AG20443 (cell line): ENCODE results near the gene PDE9A.
"Not testable (repeated sequence)": the region's sequence is repeated elsewhere in the genome, so short reads cannot be mapped to it uniquely, and the experiment has no call there.

ENCODE experiments used
- DNase-seq: peaks from one replicate; pipeline ENCODE4 v3.0.0; 2012; ENCODE audit warnings: low spot score, mixed read lengths

PDE9A gene

GRCh38 chr21:42708916-42709315 lies 55.5 kb downstream of the PDE9A start:
- not testable (repeated sequence) for DNase-seq

DNA sequence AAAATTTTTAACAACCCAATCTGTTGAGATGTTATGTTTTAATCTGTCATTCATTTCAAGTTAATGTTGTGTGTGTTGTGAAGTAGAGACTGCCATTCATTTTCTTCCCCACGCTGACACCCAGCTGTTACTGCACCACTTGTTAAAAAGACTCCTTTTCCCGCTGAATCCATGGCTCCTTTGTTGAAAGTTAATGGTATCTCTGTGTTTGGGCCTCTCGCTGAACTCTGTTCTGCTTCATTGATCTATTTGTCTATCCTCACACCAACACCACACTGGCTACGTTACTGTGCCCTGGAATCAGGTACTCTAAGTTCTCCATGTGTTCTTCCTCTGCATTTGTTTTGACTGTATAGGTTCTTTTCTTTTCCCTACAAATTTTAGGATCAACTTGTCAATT lies 58.2 kb downstream of the PDE9A start:
- DNase-seq = no peak

- DNase-seq = not testable (repeated sequence)
Measured at GRCh38 chr21:42715427-42715826, 62.0 kb downstream of the PDE9A start.

DNA sequence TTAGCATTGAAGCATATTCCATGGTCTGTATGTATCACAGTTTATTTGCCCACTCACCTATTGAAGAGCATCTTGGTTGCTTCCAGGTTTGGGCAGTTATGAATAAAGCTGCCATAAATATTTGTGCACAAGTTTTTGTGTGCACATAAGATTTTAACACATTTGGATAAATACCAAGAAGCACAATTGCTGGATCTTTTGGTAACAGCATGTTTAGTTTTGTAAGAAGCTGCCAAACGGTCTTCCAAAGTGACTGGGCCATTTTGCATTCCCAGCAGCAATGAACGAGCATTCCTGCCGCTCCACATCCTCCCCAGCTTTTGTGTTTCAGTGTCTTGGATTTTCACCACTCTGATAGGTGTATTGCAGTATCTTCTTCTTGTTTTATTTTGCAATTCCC lies 62.7 kb downstream of the PDE9A start:
- no peak for DNase-seq

DNA sequence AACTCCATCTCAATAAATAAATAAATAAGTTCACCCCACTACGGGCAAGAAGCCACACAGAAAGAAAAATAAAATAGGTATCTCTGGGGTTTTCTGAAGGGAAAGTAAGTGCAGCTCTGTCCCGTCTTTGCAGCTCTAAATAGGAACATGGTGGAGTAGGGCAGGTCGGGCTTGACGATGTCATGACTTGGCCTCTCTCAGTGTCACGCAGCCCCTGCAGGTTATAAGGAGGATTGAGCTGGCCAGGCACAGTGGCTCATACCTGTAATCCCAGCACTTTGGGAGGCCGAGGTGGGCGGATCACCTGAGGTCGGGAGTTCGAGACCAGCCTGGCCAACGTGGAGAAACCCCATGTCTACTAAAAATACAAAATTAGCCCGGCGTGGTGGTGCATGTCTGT lies 67.1 kb downstream of the PDE9A start:
- not testable (repeated sequence) for DNase-seq

DNA sequence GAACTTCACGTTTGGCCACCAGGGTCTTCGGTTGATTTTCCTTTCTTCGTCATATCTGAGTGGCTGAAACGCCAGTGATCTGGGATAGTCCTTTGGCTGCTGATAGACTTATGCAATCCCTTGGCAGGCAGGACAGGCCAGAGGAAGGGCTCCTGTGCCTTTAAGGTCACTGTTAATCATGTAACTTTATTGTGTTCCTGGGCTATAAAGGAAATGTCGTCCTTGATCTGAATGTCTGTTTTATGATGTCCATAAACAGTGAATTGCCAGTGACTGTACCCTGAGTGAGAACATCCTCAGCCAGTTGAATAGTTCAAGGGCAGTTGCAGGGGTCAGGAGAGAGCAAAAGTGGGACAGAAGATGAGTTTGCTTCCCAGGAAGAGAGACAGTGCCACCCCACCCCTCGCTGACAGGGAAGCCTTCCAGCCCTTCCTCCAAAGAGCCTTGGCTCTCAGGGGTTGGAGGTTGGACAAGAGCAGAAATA lies 68.0 kb downstream of the PDE9A start:
- DNase-seq = peak; percentile 46

GRCh38 chr21:42722153-42722552 lies 68.7 kb downstream of the PDE9A start:
- DNase-seq = no peak

- no peak for DNase-seq
Measured at GRCh38 chr21:42722808-42723473, 69.5 kb downstream of the PDE9A start.

GRCh38 chr21:42724226-42724920 lies 71.0 kb downstream of the PDE9A start:
- DNase-seq = peak; percentile 89

- no peak for DNase-seq
Measured at GRCh38 chr21:42725416-42725930, 72.1 kb downstream of the PDE9A start.

DNA sequence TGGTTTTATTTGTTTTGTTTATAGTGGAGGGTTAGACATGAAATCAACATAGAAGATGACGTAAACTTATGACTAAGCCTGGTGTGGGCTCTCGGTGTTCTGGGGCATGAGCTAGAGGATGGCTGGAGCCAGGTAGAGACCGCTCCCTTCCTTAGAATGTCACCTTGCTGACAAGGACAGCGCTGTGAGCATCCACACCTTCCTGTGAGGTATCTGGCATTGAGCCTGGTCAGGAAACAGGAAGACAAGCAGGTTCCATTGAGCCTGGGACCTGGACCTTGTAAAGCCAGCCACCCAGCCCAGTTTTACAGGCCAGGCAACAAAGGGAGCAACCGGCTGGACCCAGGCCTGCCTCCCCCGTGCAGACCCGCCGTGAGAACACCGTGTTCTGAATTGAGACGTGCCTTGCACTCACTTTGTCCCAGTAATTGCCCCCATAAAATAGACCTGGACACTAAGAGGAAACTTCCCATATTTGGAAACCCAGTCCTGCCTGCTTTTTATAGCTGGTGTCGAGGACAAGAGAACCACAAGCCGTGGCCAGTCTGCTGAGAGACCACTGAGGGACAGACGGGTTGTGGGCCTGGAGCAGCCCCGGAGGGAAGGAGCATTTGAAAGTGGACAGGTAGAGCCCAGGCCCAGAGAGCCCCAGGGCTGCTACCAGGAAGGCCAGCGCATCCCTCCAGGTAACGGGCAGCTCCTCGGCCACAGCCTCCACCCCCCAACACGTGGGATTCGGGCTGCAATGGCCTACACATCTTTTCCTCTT lies 78.0 kb downstream of the PDE9A start:
- DNase-seq = no peak

- no peak for DNase-seq
Measured at GRCh38 chr21:42732033-42732410, 78.6 kb downstream of the PDE9A start.

DNA sequence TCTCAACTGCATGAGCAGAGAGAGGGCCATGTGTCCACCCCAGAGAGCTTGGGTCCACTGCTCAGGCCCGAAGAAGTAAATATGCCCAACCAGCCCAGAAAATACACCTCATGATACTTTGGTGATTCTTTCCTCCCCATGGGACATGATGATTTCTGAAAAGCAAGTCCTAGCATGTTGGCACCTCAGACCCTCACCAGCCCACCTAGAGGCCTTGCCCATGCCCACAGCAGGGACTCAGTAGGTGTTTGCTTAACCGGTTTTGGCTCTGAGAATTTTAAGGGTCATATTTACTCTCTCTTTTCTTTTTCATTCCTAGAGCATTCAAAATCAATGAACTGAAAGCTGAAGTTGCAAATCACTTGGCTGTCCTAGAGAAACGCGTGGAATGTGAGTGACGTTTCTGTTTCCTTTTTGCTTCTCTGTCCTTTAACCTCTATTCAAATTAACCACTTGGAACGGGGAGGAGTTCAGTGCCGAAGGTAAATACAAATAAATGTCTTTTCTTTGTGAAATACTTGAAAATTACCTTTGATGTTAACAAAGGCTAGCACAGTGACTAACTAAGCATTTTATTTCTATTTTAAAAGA lies 79.7 kb downstream of the PDE9A start:
- no peak for DNase-seq

- DNase-seq = no peak
Measured at GRCh38 chr21:42733874-42734273, 80.5 kb downstream of the PDE9A start.

GRCh38 chr21:42734323-42734971 lies 81.0 kb downstream of the PDE9A start:
- no peak for DNase-seq

- no peak for DNase-seq
Measured at GRCh38 chr21:42735061-42735460, 81.6 kb downstream of the PDE9A start.

GRCh38 chr21:42735944-42736343 lies 82.5 kb downstream of the PDE9A start:
- DNase-seq = no peak

GRCh38 chr21:42736646-42737350 lies 83.4 kb downstream of the PDE9A start:
- DNase-seq = no peak

DNA sequence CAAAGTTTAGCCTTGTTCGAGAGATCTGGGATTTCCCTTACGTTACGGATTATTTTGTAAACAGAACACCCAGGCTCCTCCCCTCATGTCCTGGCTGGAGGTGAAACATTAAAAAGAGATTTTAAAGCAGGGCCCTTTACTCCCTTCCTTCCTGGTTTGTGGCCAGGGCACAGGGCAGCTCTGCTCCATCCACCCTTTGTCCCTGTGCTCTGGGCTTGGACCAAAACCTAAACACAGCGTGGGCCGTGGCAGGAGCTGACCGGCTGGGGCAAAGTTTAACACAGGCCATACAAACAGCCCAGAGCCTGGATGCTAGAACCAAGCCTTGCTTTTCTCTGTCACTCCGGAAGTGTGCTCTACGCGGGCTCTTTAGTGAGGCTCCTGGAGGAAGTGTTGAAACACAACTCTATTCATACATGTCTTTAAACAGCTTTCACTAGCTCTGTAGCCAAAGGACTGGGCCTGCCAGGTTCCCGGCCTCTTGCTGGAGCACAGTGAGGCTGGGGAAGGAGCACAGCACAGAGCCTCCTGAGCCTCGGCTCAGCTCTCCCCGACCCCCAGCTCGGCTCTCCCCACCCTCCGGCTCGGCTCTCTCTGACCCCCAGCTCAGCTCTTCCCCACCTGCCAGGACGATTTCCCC lies 84.7 kb downstream of the PDE9A start:
- no peak for DNase-seq

DNA sequence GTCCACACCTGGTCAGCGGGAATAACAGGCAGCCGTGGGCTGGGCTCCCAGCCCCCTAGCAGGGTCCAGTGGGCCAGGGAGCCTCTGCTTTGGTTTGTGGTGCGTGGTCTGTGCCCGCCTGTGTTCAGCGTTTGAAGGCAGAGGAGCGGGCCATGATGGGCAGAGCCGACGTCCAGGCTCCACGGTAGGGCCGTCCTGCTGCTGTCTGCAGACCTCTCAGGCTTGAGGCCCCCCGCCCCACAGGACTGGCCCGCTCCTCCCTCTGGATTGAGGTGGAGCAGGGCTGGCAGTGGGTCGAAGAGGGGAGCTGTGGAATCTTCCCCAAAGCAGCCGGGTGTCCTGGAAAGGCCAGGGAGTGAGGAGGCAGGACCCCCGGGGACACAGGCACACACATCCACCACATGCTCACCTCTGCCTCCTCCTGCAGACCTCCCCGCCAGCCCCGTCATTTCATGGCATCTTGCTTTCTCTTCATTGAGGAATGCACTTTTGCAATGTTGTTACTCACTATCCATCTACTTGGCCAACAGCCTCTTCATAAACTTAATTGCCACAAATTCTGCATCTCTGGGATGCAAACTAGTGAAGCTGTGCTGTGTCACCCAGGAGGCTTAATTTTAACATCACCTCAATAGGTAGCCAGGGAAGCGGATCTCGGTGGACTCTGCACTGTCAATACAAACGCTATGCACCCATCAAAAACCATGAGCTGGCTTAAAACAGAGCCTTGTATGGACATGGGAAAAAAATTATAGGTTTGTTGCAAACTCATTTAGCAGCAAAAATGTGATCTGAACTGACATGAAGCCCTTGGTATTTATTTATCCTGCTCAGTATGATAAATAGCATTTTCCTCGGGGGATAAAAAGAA lies 85.9 kb downstream of the PDE9A start:
- peak; percentile 40 for DNase-seq
